Umbilical cord (tissue), 2 donors: ENCODE measurements around the gene ARAP2. TPM values are rescaled to one million over a fixed set of nuclear protein-coding genes. Genes with fewer than 3 reads are reported as not detected.

Experiments
- DNase-seq: peaks from one replicate; pipeline ENCODE4 v3.0.0-alpha.2; 2015; ENCODE audit warnings: low spot score
- total RNA-seq: library from RNA; depleted of rRNA; stranded (reverse); fragments of >200 nt; gene quantifications from one replicate; pipeline ENCODE4 v1.2.3, GENCODE V29; 2014; ENCODE audit warnings: low replicate concordance; ENCODE audit not compliant: insufficient read depth

The ARAP2 gene
- total RNA-seq, 1 donor from 2014 or later = 39.2 TPM

- no peak for DNase-seq
Measured at GRCh38 chr4:36264207-36264826, 20.0 kb upstream of the ARAP2 start.

- DNase-seq = no peak
Measured at GRCh38 chr4:36260731-36261130, 16.4 kb upstream of the ARAP2 start.

GRCh38 chr4:36256398-36256891 is 12.1 kb upstream of the ARAP2 start:
- no peak for DNase-seq

GRCh38 chr4:36255577-36255976 is 11.3 kb upstream of the ARAP2 start:
- peak; percentile 9 for DNase-seq

- no peak for DNase-seq
Measured at GRCh38 chr4:36254371-36254770, 10.1 kb upstream of the ARAP2 start.

- DNase-seq = no peak
Measured at GRCh38 chr4:36251983-36252382, 7.7 kb upstream of the ARAP2 start.

GRCh38 chr4:36249610-36250009 is 5.3 kb upstream of the ARAP2 start:
- no peak for DNase-seq

- peak; percentile 37 for DNase-seq
Measured at GRCh38 chr4:36243355-36244256, 708 bp downstream of the ARAP2 start.

- no peak for DNase-seq
Measured at GRCh38 chr4:36242629-36243354, 1.5 kb downstream of the ARAP2 start.

GRCh38 chr4:36241771-36242170 is 2.5 kb downstream of the ARAP2 start:
- no peak for DNase-seq

- no peak for DNase-seq
Measured at GRCh38 chr4:36237366-36238313, 6.7 kb downstream of the ARAP2 start.

- no peak for DNase-seq
Measured at GRCh38 chr4:36236159-36236558, 8.2 kb downstream of the ARAP2 start.

- DNase-seq = no peak
Measured at GRCh38 chr4:36235306-36235705, 9.0 kb downstream of the ARAP2 start.

GRCh38 chr4:36233567-36234266 is 10.6 kb downstream of the ARAP2 start:
- no peak for DNase-seq

- DNase-seq = no peak
Measured at GRCh38 chr4:36230534-36230933, 13.8 kb downstream of the ARAP2 start.

- DNase-seq = no peak
Measured at GRCh38 chr4:36227913-36228312, 16.4 kb downstream of the ARAP2 start.

- no peak for DNase-seq
Measured at GRCh38 chr4:36226430-36227227, 17.7 kb downstream of the ARAP2 start.

GRCh38 chr4:36224972-36225903 is 19.1 kb downstream of the ARAP2 start:
- no peak for DNase-seq
